Hypothalamus (tissue), 51 donors: Measurements from ENCODE around the gene CREBBP.

ENCODE experiments used
- DNase-seq, 51 donors: peaks; one replicate each; lab custom pipeline; 2025; lab: John Stamatoyannopoulos, UW

The CREBBP gene

GRCh38 chr16:3857189-3858043 is 23.1 kb downstream of the CREBBP start:
- DNase-seq: no peak

- DNase-seq: no peak
Observed at GRCh38 chr16:3856367-3857141, 24.0 kb downstream of the CREBBP start.

DNA sequence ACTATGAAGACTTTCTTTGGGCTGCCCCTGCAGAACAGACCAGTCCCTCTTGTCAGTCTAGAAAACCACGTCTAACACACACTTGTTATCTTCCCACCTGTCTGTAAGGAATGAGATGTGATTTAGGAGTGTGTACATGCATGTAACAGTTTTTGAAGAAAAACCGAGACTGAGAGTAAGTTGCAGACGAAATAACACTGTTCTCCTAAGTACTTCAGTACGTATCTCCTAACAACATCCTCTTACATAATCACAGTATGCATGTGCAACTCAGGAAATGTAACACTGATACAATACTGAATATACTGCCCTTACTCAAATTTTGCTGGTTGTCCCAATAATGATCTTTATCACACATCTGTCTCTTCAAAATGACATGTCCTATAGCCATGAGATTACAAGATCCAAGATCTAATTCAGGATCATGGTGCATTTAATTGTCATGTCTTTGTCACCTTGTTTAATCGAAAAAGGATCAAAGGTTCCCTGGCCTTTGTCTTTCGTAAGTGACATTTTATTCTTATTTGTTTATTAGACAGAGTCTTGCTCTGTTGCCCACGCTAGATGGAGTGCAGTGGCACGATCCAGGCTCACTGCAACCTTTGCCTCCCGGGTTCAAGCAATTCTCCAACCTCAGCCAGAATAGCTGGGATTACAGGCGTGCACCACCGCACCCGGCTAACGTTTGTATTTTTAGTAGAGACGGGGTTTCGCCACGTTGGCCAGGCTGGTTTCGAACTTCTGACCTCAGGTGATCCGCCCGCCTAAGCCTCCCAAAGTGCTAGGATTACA is 25.6 kb downstream of the CREBBP start:
- DNase-seq: no peak

- no peak for DNase-seq
Observed at GRCh38 chr16:3850544-3850899, 30.0 kb downstream of the CREBBP start.

GRCh38 chr16:3849751-3850543 is 30.6 kb downstream of the CREBBP start:
- DNase-seq: no peak

DNA sequence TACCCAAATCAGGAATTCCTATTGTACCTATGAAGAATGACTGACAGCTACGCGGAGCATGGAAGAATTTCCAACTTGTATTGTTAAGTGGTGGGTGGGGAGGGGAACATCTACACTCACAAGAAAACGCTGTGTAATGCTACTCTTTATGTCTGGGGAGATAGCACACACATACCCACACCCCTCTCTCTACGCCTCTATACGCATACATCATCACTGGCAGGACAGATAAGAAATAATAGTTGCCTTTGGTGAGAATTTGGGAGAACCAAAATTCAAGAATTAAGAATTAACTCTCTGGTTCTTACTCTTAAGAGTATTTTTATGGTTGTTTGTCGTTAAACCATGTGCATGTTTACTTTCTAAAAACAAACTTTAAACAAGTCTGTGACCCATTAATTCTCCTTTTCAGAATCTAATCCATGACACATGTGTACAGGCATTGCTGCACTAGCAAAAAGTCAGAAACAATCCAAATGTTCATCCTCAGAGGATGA is 33.9 kb downstream of the CREBBP start:
- DNase-seq: no peak

- DNase-seq: no peak
Observed at GRCh38 chr16:3846087-3846486, 34.4 kb downstream of the CREBBP start.

GRCh38 chr16:3842994-3843393 is 37.5 kb downstream of the CREBBP start:
- no peak for DNase-seq

GRCh38 chr16:3841729-3842508 is 38.6 kb downstream of the CREBBP start:
- no peak for DNase-seq

GRCh38 chr16:3839402-3840184 is 40.9 kb downstream of the CREBBP start:
- no peak for DNase-seq

DNA sequence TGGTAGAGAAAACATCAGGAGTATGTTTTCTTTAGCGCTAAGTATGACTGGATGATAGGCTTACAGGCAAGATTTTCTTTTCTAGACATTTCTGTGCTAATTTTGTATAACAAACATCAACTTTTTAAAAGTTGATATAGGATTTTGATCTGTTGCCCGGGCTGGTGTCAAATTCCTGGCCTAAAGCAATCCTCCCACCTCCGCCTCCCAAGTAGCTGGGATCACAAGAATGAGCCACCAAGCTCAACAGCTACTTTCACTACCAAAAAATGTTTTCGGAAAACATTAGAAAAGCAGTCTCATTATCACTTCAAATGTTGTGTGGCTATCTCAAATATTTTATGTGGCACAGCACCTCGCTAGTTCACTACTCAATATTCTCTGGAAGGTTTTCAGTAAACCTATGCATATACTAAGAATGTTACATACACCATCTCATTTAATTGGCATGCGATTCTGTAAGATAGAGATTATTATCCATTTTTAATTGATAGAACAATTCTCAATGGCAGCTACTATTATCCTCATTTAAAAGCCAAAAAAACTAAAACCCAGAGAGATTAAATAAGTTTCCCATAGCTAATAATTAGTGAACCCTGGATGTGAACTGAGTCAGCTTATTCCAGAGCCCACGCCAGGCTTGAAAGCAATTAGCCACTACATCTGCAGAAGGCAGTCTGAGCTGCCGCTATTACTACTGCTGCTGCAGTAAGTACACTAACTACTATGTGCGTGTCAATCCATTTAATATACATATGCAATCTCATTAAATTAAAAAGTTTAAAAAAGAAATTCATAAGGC is 41.7 kb downstream of the CREBBP start:
- no peak for DNase-seq

GRCh38 chr16:3837851-3838586 is 42.5 kb downstream of the CREBBP start:
- no peak for DNase-seq

- no peak for DNase-seq
Observed at GRCh38 chr16:3836641-3837040, 43.9 kb downstream of the CREBBP start.

DNA sequence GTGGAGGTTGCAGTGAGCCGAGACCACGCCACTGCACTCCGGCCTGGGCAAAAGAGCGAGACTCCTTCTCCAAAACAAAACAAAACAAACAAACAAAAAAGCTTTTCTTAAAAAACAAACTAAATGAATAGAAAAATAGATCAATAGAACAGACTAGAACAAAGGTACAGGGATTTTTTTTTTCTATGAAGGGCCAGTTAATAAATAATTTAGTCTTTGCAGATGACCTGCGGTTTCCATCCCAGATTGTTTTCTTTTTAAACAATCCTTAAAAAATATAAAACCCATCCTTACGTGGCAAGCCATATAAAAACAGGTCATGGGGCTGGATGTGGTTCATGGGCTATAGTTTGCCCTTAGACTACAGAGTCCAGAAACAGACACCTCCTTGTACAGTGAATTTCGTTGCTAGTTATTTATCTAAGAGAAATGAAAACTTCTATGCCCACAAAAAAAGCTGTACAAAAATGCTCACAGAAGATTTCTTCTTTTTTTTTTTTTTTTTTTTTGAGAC is 45.4 kb downstream of the CREBBP start:
- DNase-seq: no peak

DNA sequence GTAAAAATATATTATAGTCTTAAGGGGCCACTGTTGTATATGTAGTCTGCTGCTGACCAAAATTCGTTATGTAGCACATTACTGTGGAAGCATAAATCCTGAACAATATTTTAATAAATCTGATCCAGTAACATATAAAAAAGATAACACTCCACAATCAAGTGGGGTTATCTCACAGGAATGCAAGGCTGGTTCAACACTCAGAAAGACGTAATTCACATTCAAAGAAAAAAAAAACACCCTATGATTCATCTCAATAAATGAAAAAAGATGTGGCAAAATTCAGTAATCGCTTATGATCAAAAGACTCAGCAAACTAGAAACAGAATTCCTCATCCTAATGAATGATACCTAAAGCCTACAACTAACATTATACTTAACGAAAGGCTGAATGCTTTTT is 47.8 kb downstream of the CREBBP start:
- DNase-seq: no peak

- DNase-seq: no peak
Observed at GRCh38 chr16:3830625-3831254, 49.8 kb downstream of the CREBBP start.
